Left renal cortex interstitium (tissue), 4 donors: ENCODE results near the gene PAK4. TPM values are rescaled to one million over a fixed set of nuclear protein-coding genes. Genes with fewer than 3 reads are reported as not detected.

Experiments
- DNase-seq, 4 donors: peaks; one replicate each; pipeline ENCODE4 v3.0.0-alpha.2; 2013; ENCODE audit warnings: low read depth in 4 of 4, low spot score in 2 of 4, missing footprints in 1 of 4
- polyA plus RNA-seq, 4 donors: library from polyadenylated mRNA; unstranded; fragments of 120-200 nt; gene quantifications; one replicate each; pipeline ENCODE4 v1.2.1, GENCODE V29; 2013; ENCODE audit not compliant: insufficient read length in 4 of 4

PAK4 gene
- polyA plus RNA-seq, 4 donors: 42.6 to 80.8 (median 71.0) TPM

DNA sequence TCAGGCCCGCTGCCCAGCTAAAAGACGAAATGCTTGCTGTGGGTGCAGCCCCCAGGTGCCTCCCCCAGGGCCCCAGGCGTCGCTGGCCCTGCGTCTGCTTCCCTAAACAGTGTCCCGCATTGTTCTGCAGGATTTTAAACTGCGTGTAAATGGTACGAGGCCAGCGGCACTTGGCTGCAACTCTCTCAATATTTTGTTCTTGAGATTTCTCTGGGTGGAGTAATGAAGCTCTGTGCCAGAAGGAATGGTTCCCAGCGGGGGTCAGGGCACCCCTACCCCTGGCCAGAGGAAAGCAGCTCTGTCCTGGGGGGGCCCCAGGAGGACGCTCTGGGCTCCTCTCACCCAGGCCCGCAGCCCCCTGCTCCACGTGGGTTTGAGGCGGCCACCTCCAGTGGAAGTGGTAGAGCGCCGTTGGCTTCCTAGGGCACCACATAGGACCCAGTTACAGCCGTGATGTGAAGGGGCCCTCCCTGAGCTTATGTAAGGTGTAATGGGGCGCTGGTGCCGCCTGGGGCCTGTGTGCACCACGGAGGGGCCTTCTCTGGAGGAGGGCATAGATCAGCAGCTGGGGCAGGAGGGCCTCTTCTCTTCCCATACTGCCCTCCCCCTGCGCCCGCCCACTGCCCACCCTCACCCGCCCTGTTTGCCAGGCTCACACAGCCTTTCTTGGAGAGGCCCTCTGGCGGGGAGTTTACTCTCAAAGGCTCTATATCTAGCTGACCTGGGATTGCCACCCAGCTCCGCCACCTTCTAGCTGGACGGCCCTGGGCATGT, 19.8 kb downstream of the PAK4 start:
- no peak for DNase-seq

DNA sequence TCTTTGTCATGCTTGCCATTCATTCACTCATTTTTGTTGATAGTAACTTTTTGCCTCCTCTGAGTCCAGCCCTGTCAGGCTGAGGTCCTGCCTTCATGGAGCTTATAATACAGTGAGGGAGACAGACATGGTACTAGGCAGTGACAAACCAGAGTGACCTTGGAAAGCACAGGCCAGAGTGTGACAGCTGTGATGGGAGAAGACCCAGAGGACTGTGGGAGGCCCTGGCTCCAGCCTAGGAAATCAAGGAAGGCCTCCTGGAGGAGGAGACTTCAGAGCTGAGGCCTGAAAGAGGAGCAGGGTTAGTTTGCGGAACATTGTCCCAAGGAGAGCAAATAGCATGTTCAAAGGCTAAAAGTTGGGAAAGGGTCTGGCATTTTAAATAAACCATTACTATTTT, 20.5 kb downstream of the PAK4 start:
- no peak for DNase-seq

DNA sequence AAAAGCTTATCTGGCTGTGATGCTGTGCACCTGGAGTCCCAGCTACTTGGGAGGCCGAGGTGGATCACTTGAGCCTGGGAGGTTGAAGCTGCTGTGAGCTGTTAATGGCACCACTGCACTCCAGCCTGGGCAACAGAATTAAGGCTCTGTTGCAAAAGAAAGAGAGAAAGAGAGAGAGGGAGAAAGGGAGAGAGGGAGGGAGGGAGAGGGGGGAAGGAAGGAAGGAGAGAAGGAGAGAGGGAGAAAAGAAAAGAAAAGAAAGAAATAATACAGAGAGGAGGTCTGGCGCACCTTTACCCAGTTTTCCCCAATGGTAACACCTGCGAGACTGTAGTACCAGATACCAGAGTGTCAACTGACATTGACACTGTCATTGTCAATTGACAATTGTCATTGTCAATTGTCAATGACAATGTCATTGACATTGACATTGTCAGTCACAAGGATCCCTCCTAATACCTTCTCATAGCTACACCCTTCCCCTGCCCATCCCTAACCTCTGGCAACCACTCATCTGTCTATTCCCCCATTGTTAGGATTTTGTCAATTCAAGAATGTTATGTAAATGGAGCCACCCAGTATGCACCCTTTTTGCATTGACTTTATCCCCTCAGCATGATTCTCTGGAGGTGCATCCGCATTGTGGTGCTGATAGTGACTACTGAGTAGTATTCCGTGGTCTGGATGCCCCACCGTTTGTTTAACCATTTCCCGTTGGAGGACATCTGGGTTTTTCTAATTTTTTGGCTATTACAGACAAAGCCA, 21.3 kb downstream of the PAK4 start:
- no peak for DNase-seq

DNA sequence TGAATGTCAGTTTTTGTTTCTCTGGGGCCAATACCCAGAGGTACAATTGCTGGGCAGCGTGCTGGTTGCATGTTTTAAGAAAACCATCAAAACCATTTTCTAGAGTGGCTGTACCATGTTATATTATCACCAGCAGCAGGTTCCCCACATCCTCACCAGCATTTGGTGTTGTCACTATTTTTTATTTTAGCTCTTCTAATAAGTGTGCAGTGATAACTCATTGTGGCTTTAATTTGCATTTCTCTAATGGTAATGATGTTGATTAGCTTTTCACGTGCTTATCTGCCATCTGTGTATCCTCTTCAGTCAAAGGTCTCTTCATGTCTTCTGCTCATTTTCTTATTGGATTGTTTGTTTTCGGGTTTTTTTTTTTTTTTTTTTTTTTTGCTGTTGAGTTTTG, 21.9 kb downstream of the PAK4 start:
- no peak for DNase-seq

DNA sequence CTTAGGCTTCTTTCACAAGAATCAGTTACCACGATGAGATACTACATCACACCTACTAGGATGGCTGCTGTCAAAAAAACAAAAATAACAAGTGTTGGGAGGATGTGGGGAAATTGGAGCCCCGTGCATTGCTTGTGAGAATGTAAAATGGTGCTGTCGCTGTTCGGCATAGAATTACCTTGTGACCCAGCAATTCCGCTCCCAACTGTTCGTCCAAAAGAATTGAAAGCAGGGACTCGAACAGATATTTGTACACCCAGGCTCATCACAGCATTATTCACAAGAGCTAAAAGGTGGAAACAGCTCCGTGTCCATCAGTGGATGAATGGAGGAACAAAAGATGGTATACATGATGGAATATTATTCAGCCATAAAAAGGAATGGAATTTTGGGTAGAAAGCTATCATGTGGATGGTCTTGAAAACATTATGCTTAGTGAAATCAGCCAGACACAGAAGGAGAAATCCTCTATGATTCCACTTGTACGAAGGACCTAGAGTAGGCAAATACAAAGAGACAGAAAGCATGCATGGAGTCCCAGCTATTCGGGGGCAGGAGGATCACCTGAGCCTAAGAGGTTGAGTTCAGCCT, 23.4 kb downstream of the PAK4 start:
- DNase-seq: no peak

DNA sequence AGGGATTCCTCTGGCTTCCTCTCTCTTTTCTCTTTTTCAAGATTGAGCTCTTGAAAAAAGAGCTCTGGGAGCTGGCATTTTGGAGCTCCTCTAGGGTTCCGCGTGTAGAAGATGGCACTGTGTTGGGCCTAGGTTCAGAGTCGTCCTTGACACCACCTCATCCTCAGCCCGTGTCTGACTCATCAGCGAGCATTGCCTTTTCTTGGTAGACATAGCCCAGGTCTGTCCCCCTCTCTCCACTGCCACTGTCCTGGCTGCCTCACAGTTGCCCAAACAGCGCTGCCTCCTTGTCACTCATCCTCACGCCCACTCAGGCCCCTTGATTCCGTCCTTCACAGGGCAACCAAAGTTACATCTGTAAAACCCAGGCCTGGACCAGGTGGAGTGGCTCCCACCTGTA, 24.6 kb downstream of the PAK4 start:
- DNase-seq: no peak

DNA sequence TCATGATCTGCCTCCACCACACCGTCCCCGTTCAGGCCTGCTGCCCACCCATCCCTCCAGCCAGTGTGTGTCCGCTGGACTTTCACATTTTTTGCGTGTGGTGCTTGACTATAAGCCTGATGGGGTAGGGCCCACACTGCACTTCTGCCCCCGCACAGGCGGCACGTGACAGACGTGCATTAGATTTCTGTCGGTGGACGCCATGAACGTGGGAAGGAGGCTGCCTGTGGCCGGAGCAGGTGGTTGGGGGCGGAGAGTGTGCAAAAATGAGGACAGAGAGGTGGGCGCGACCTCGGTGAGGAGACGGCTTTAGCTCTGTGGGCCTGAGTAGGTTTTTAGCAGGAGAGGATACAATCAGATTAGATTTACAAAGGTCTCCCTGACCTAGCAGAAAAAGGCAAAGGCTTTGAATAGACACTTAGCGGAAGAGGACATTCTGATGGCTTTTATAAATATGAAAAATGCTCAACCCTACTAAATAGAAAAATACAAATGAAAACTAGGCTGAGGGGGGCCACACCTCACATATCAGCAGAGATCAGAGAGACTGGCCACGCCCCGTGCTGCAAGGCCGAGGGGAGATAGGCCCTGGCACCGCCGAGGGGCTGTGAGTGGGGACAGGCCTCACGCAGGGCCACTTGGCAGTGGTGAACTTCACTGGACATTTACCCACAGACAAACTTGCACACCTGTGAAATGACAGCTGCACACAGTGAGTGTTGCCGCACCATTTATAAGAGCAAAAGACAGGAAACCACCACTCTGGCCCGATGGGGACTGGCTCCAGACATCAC, 25.4 kb downstream of the PAK4 start:
- no peak for DNase-seq

DNA sequence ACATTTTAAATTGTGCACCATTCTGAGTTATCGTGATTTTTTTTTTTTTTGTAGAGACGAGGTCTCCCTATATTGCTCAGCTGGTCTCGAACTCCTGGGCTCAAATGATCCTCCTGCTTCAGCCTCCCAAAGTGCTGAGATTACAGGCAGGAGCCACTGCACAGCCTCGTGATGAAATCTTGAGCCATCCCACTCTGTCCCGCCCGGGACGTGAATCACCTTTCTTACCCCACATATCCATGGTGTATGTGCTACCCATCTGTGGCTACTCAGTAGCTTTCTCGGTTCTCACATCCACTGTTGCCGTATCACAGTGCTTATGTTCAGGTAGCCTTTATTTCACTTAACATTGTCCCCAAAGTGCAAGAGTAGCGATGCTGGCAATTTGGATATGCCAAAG, 26.5 kb downstream of the PAK4 start:
- no peak for DNase-seq

DNA sequence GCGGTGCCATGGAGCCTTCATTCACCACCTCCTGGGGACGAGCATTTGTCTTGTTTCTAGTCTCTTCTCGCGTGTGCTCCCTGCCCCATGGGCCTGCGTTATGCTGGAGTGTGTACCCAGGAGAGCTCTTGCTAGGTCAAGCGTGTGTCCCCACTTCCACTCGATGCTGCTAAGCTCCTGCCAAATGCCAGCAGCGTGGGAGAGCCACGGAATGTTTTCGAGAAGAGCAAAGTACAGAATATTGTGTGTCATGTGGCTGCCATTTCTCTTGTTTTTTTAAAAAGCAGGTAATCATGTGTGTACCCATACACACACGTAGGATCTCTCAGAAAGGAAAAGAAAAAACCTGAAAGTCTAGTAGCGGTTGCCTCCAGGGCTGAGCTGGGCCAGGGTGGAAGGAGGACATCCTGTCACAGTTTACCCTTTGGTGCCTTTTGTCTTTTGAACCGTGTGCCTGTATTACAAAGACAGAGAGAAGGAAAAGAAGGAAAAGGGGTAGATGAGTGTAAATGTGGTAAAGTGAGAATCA, 28.6 kb downstream of the PAK4 start:
- no peak for DNase-seq

DNA sequence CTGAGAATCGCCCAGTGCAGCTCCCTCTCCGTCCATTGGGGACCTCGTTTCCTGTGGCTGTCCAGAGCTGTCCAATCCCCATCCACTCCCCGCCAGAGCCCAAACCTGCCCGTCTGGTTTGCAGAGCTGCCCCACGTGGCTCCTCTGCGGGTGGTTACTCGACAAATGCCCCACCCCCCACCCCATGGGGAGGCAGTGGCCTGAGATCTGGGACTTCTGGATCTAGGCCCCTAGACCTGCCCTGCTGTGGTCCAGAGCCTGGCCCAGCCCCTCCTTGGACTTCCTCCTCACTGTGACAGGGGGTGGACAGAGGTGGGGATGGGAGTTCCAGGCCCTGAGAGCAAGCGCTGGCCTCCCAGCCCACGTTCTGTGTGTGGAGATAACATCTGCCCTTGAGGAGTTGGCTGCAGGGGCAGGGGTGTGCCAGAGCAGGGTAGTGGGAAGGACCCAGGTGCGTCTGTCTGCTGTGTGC, 29.1 kb downstream of the PAK4 start:
- no peak for DNase-seq

DNA sequence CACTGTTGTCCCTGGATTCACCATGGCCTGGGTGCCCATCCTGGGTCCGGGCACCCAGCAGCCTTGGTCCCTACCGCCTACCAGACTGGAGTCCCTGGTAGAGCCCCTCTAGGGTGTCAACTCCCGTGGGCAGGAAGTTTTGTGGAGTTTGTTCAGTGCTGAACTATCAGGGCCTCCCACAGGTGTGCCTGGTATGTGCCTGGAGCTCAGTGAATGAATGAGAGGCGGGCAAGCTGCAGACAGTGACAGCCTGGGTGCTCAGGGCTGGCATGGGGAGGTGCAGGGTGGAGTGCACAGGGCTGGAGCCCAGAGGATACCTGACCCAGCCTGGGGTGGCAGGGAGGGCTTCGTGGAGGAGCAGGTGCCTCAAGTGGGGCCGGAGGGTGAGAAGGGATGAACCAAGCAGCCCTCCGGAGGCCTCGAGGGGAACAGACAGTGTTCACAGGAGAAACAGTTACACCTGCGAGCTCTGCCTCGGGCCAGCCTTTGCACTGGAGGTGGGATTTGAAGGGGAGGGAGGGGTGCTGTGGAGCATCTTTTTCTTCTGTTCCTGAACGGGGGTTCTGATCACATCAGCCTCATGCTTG, 29.6 kb downstream of the PAK4 start:
- no peak for DNase-seq

DNA sequence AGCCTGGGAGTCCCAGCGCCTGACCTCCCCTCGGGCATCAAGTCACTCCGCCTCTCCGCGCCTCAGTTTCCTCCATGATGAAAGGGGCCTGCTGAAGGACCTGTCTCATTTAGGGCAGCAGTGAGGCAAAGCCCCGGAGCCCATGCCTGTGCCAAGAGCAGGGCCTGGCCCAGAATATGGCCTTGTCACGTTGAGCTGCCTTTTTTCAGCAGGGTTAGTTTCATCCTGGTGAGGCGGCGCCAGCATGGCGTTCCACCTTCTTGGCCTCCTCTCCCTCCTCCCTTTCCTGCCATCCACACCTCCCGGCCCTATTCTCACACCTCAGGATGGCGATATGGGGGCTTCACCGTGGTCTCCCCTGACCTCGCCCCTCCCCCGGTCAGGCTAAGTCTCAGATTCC, 30.2 kb downstream of the PAK4 start:
- no peak for DNase-seq

DNA sequence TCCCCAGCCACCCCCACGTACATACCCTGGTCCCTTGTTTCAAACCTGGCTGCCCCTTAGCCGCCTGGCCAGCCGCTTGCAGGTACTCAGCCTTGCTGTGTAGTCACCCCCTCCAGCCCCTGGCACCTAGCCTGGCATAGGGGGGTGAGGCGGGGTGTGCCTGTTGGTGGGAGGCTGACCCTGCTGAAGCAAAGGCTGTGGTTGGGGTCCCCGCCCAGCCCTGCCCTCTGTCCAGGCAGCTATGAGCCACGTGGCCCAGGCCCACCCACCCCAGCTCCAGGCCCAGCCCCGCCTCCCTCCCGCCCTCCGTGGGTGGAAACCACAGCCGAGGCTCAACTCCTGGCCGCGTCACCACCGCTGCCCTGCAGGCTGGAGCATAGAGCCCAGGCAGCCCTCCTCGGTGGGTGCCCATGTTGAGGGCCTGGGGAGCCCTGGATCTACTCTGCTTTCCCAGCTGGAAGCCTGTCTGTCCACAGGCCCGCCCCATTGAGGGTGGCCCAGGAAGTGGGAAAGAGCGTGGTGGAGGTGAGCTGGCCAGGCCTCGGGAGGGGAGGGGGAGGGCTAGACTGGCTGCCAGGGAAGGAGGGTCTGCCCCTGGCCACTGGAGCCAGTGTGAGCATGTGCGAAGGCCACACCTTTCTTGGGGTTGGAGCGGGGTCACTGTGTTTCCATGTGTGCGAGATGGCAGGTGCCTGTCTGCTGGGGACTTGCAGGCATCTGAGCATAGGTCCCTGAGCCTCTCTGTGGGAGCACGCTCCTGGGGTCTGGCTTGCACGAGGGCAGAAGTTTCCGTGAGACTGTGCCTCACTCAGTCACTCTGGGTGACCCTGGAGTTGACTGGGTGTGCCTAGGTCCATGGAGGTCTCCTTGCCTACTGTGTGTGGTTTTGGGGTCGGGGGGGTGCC, 31.0 kb downstream of the PAK4 start:
- DNase-seq: no peak

DNA sequence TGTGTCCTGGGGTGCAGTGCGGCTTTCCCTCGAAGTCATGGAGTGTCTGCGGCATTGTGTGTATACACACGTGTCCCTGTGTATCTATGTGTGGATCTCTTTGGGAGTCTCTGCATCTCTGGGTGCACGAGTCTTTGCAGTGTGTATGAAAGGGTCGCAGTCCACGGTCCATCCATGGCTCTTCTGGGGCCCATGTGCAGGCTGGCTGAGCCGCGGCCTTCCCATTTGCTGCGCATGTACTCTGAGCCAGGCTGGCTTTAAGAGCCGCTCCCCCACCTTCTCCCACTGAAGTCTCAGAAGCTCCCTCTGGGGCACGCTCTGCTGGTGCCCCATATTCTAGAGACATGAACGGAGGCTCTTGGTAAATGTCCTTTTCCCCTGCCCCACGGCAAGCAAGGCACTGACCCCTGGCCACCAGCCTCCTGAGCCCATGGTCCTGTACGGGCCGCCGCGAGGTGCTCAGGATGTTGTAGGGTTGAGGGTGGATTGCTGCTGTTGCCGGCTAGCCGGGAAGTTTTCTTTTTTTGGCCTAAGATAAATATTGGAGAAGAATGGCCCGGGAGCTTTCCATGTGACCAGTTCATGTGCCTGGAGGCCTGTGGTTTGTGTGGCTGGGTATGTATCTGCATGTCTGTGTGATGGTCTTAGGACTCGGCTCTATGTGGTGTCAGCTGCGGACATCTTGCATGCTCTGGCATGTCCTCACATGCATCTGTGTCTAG, 31.9 kb downstream of the PAK4 start:
- DNase-seq: no peak

DNA sequence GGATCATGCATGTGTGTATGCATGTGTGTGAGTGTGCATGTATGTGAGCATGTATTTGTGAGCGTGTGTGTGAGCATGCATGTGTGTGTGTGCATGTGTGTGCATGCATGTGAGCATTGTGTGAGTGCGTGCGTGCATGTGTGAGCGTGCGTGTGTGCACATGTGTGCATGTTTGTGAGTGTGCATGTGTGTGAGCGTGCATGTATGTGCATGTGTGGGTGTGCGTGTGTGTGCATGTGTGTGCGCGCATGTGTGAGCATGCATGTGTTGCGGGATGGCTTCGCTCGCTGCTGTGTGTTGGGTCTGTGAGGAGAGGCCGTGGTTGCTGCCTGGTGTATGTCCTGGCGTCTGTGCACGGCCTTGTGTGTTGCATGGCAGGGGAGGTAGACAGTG, 32.4 kb downstream of the PAK4 start:
- DNase-seq: no peak

DNA sequence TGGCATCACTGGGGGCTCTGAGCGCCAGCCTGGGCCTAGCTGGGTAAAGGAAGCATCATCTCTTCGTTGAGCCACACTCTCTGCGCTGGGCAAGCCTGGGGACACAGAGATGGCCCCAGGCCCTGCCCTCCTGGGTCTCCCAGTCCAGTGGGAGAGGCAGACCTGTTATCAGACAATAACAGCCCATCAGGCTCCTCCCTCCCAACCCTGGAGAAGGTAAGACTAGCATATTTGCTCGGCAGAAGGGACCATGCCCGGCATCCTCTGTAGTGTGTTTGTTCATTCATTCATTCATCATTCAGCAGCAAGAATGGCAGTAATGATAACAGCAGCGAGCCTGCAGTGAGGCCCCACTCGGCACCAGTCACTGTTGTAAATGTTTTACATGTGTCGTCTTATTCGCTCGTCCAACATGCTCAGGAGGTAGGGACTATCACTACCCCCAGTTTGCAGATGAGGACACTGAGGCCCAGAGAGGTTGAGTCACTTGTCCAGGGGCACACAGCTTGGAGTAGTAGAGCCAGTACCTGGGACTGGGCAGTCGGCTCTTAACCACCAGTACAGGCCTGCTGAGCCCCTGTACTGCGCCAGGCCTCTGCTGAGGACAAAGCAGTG, 33.2 kb downstream of the PAK4 start:
- no peak for DNase-seq

DNA sequence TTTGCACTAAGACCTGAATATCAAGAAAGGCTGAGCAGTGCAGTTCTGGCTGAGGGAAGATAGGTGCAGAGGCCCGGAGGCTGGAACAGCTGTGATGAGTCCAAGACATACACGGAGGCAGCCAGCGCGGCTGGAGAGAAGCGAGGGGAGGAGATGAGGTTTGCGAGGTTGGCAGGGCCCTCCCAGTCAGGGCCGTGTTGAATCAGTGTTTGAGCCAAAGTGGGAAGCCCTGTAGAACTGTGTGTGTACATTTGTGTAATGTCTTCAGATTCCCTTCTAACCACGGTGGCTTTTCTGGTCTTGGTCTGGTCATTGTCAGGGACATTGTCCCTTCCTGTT, 34.9 kb downstream of the PAK4 start:
- no peak for DNase-seq
